GM13976 (cell line): ENCODE measurements around the gene ATXN7.

Source experiments
- DNase-seq: peaks from one replicate; pipeline ENCODE4 v3.0.0; 2012; ENCODE audit warnings: low spot score
- CTCF ChIP-seq: IDR thresholded peaks from 2 replicates; pipeline ENCODE4 v1.5.1; 2012; ENCODE audit warnings: borderline replicate concordance, mild to moderate bottlenecking; ENCODE audit not compliant: insufficient read depth; ENCODE audit errors: extremely low read depth, missing control alignments, control extremely low read depth
- in situ Hi-C: fragments of 300-500 bp; cut with MboI; formaldehyde crosslinking; loops from one replicate; pipeline ENCODE4 v1.12.0; 2022; ENCODE audit warnings: low sequenced_read_pairs, mixed read lengths, inconsistent platforms; ENCODE audit not compliant: unreplicated experiment

ATXN7 gene

DNA sequence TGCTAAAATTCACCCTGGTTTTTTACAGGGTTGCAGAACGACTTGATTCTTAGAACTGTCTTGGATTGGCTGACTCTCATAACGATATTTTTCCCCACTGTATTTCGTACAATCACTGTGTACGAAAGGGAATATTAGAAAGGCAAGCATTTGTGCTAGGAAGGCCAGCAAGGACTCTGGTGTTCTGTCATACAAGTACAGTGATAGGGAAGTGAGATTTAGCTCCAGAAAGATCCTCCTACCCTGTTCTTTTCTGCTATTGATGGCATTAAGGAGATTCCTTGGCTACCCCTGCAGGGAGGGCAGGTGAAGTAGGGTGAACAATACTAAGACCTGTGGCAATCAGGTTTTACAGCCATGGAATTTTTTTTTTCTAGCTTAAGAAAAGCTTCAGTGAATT lies 102.3 kb downstream of the ATXN7 start:
- no peak for TF ChIP-seq CTCF
- in situ Hi-C loops, result no loop called here
- DNase-seq, result no peak

DNA sequence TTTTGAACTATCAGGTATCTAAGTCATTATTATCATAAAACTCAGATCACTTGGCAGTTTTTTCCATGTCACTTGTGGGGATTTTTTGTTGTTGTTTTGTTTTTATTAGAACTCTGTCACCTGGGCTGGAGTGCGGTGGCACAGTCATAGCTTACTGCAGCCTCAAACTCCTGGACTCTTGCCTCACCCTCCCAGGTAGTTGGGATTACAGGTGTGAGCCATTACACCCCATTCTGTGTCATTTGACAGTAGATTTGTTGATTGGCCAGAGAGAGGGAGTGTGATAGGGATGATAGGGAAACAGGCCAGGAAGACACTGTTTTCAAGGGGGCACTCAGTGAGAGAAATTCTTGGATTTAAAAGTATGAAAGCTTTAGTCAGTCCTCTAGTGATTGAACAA lies 103.2 kb downstream of the ATXN7 start:
- DNase-seq, result no peak
- TF ChIP-seq CTCF, result no peak
- in situ Hi-C loops, result no loop called here

GRCh38 chr3:63967675-63968611 lies 104.3 kb downstream of the ATXN7 start:
- in situ Hi-C loops, result no loop called here

DNA sequence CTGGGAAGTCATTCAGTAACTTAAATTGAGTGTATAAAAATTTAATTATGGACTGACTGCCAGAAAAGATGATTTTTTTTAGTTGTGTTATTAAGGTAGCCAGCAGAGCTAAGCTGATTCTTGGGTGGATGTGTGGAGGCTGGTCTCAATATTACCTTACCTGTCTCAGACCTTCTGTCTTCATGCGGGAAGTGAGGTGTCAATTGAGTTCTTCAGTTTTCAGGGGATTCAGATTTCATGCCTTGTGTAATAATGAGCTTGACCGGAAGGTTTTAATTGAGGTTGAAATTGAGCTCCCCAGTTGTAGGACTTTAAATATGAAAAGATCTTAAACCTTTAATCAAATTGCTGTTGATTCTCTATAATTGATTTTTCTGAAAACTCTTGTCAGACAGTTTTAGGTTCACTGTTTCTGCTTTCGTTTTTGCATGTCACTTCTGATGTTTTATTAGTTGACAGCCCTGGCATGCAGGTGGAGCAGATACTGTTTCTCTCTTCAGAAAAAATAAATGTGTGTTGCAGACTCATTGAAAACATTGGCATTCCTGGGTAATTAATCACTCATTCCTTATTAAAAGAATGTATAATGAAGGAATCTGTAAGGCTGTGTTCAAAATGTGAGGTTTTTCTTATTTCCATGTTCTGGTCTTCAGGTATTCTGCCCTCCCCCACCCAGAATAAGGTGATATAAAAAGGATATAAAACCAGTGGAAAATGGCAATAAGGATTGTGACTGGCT lies 105.1 kb downstream of the ATXN7 start:
- no peak for TF ChIP-seq CTCF
- DNase-seq, result no peak
- in situ Hi-C loops, result no loop called here

More at GRCh38 chr3:63967675-63968611, 104.3 kb downstream of the ATXN7 start:
- DNase-seq, result no peak
- no peak for TF ChIP-seq CTCF

DNA sequence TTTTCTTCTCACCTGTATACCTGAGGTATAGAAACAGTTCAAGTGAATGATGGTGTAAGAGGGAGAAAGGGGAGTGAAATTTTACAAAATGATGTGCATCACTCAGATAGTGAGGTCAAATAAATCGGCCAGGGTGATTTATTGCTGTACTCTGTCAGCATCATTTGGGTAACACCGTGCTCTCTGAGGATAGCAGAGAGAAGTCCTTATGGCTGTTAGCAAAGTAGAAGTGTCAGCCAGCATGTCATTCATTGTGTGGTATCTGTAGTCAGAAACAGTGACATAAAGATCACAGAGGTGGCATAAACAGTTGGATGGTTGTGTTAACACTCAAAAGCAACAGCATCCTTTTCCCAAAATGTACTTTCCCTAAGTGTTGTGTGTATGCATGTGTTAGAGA lies 106.2 kb downstream of the ATXN7 start:
- DNase-seq, result no peak
- in situ Hi-C loops, result no loop called here
- TF ChIP-seq CTCF, result no peak

DNA sequence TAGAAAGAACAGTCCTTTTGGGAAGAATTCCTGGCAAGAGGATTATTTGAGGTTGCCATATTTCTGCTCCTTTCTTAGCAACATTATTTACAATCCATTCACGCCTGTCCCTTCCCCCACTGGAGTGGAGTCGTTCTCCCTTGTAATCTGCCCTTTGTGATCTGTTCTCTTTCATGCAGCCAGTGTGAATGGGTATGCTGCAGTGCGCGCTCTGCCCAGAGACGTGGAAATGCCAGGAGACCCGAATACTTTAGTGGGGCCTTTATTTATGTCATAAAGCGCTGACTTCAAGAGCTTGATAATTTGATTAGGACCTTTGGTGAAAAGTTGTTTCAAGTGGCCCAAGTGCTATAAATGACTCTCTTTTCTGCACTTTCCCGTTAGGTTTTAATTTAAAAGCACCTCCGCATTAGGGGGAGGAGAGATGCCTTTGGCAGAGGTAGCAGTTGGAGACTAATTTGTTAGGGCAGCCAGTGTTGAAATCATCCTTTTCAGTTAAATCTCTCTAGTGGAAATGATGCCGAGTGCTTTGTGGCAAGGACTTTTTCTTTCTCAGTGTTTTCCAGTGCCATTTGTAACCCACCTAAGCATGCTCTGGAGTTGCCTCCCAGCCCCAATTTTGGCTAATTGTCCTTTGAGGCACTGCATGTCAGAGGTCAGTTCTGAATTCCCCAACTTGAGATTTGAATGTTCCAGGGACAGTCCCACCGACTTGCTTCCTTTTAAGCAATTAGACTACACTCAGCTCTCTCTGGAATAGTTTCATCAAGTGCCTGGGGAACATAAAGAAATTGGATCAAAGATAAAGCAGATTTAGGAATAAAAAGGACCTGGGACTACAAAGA lies 107.2 kb downstream of the ATXN7 start:
- in situ Hi-C loops, result no loop called here
- DNase-seq, result no peak
- TF ChIP-seq CTCF, result no peak
